ENCODE data around the gene UFSP1.

UFSP1 gene

GRCh38 chr7:100895956-100896731 is 6.6 kb upstream of the UFSP1 start:
- DNase-seq (ENCODE audit: low read depth): no peak

- no peak for DNase-seq (ENCODE audit: low read depth)
Observed at GRCh38 chr7:100895701-100895955, 6.1 kb upstream of the UFSP1 start, which contains the start of gene ACHE. Gene ACHE, minus strand, starts transcription at chr7:100895888. Its CDS starts 1,656 bp downstream, at chr7:100894232.

GRCh38 chr7:100894860-100895700 is 5.6 kb upstream of the UFSP1 start:
- no peak for DNase-seq (ENCODE audit: low read depth)

GRCh38 chr7:100893910-100894721 is 4.6 kb upstream of the UFSP1 start:
- no peak for DNase-seq (ENCODE audit: low read depth)

GRCh38 chr7:100893318-100893895 is 3.9 kb upstream of the UFSP1 start:
- no peak for DNase-seq (ENCODE audit: low read depth)

GRCh38 chr7:100892364-100893317 is 3.1 kb upstream of the UFSP1 start:
- no peak for DNase-seq (ENCODE audit: low read depth)

- DNase-seq (ENCODE audit: low read depth): no peak
Observed at GRCh38 chr7:100891568-100892247, 2.2 kb upstream of the UFSP1 start.

- no peak for DNase-seq (ENCODE audit: low read depth)
Observed at GRCh38 chr7:100890653-100891567, 1.4 kb upstream of the UFSP1 start.

GRCh38 chr7:100888291-100888987 is 1.1 kb downstream of the UFSP1 start:
- no peak for DNase-seq (ENCODE audit: low read depth)

- no peak for DNase-seq (ENCODE audit: low read depth)
Observed at GRCh38 chr7:100887516-100888290, 1.8 kb downstream of the UFSP1 start.

GRCh38 chr7:100886936-100887515 is 2.5 kb downstream of the UFSP1 start:
- DNase-seq (ENCODE audit: low read depth): no peak

GRCh38 chr7:100886142-100886935 is 3.2 kb downstream of the UFSP1 start:
- DNase-seq (ENCODE audit: low read depth): no peak

GRCh38 chr7:100885440-100886141 is 3.9 kb downstream of the UFSP1 start:
- no peak for DNase-seq (ENCODE audit: low read depth)

GRCh38 chr7:100884736-100885439 is 4.6 kb downstream of the UFSP1 start:
- DNase-seq (ENCODE audit: low read depth): no peak

GRCh38 chr7:100882785-100883526 is 6.6 kb downstream of the UFSP1 start:
- no peak for DNase-seq (ENCODE audit: low read depth)

All from HS-27A (cell line).